Liver (tissue), 3 donors: ENCODE results near the gene CCDC61.

Source experiments
- CTCF ChIP-seq: fragments of 150-350 bp; IDR thresholded peaks from 2 replicates; pipeline ENCODE4 v1.5.1; 2017; ENCODE audit warnings: improper control_type of control experiment, low read depth, low read length; ENCODE audit not compliant: missing input control
- GABPA ChIP-seq, 2 donors: IDR thresholded peaks in 1 of 2; conservative IDR thresholded peaks in 1 of 2; 2 replicates each; pipeline ENCODE4 v1.6.1; 2016; ENCODE audit warnings: antibody characterized with exemption in 2 of 2, mild to moderate bottlenecking in 1 of 2, moderate library complexity in 1 of 2
- JUND ChIP-seq, 2 donors: IDR thresholded peaks; 2 replicates each; pipeline ENCODE4 v1.6.1; 2016; ENCODE audit warnings: antibody characterized with exemption in 2 of 2
- MAX ChIP-seq: IDR thresholded peaks from 2 replicates; pipeline ENCODE4 v1.6.1; 2016; ENCODE audit warnings: antibody characterized with exemption
- RAD21 ChIP-seq, 2 donors: IDR thresholded peaks; 2 replicates each; pipeline ENCODE4 v1.6.1; 2016; ENCODE audit warnings: antibody characterized with exemption in 2 of 2, mild to moderate bottlenecking in 2 of 2
- REST ChIP-seq: IDR thresholded peaks from 2 replicates; pipeline ENCODE4 v1.6.1; 2016; ENCODE audit warnings: antibody characterized with exemption, mild to moderate bottlenecking
- RXRA ChIP-seq, 2 donors: IDR thresholded peaks; 2 replicates each; pipeline ENCODE4 v1.6.1; 2017 to 2018; ENCODE audit warnings: antibody characterized with exemption in 2 of 2, mild to moderate bottlenecking in 1 of 2
- SP1 ChIP-seq: IDR thresholded peaks from 2 replicates; pipeline ENCODE4 v1.6.1; 2018; ENCODE audit warnings: antibody characterized with exemption, mild to moderate bottlenecking
- TAF1 ChIP-seq: conservative IDR thresholded peaks from 2 replicates; pipeline ENCODE4 v1.6.1; 2016; ENCODE audit warnings: antibody characterized with exemption, mild to moderate bottlenecking
- YY1 ChIP-seq: IDR thresholded peaks from 2 replicates; pipeline ENCODE4 v1.6.1; 2016; ENCODE audit warnings: antibody characterized with exemption, mild to moderate bottlenecking
- ZBTB33 ChIP-seq: IDR thresholded peaks from 2 replicates; pipeline ENCODE4 v1.6.1; 2016; ENCODE audit warnings: antibody characterized with exemption
- TF ChIP-seq, protein P1 (sequence below): IDR thresholded peaks from 2 replicates; pipeline ENCODE4 v1.6.1; 2016; ENCODE audit warnings: antibody characterized with exemption
- donor health status: healthy.
- donor health status: healthy.

GRCh38 chr19:46040125-46040524 is 44.9 kb downstream of the CCDC61 start:
- no peak for TF ChIP-seq CTCF
- TF ChIP-seq SP1 = no peak
- no peak for TF ChIP-seq REST
- TF ChIP-seq JUND (IDR thresholded peaks at IDR 0.05) = no peak
- no peak for TF ChIP-seq MAX
- no peak for TF ChIP-seq YY1
- TF ChIP-seq, protein P1, sequence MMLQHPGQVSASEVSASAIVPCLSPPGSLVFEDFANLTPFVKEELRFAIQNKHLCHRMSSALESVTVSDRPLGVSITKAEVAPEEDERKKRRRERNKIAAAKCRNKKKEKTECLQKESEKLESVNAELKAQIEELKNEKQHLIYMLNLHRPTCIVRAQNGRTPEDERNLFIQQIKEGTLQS = no peak
- no peak for TF ChIP-seq TAF1
- TF ChIP-seq RAD21 (IDR thresholded peaks at IDR 0.05) = no peak
- TF ChIP-seq ZBTB33 = no peak
- no peak for TF ChIP-seq RXRA (IDR thresholded peaks at IDR 0.05)
- no peak for TF ChIP-seq GABPA (IDR thresholded peaks at IDR 0.05 in 1 of 2, conservative IDR thresholded peaks at IDR 0.05 in 1 of 2)
